Neuronal stem cell (in vitro differentiated cells): ENCODE measurements around the gene HOMER1. TPM values are rescaled to one million over a fixed set of nuclear protein-coding genes. Genes with fewer than 3 reads are reported as not detected.

Source experiments
- DNase-seq: peaks from one replicate; pipeline ENCODE4 v3.0.0-alpha.2; 2013; ENCODE audit warnings: low spot score
- H2AFZ ChIP-seq: one replicate; pipeline ENCODE4 v1.6.1; 2013; ENCODE audit warnings: mild to moderate bottlenecking, low read length, inconsistent platforms
- H2AK5ac ChIP-seq: 2 replicates; pipeline ENCODE4 v1.6.1; 2013; ENCODE audit warnings: low read depth, mild to moderate bottlenecking, inconsistent platforms, low read length, moderate library complexity, mixed read lengths
- H2BK120ac ChIP-seq: 2 replicates; pipeline ENCODE4 v1.6.1; 2013; ENCODE audit warnings: low read depth, mild to moderate bottlenecking, inconsistent platforms, low read length, moderate library complexity, mixed read lengths
- H2BK12ac ChIP-seq: one replicate; pipeline ENCODE4 v1.6.1; 2013; ENCODE audit warnings: low read length, inconsistent platforms
- H2BK15ac ChIP-seq: 2 replicates; pipeline ENCODE4 v1.6.1; 2013; ENCODE audit warnings: mild to moderate bottlenecking, low read length, inconsistent platforms, mixed read lengths
- H2BK5ac ChIP-seq: one replicate; pipeline ENCODE4 v1.6.1; 2013; ENCODE audit warnings: inconsistent platforms, mild to moderate bottlenecking, low read length, moderate library complexity
- H3K14ac ChIP-seq: one replicate; pipeline ENCODE4 v1.6.1; 2013; ENCODE audit warnings: low read length, inconsistent platforms
- H3K18ac ChIP-seq: 2 replicates; pipeline ENCODE4 v1.6.1; 2013; ENCODE audit warnings: low read length, inconsistent platforms
- H3K23ac ChIP-seq: 2 replicates; pipeline ENCODE4 v1.6.1; 2013; ENCODE audit warnings: low read depth, mild to moderate bottlenecking, mixed read lengths, low read length, inconsistent platforms; ENCODE audit not compliant: poor library complexity
- H3K27ac ChIP-seq: replicated peaks from 3 replicates; pipeline ENCODE4 v1.5.1; 2013; ENCODE audit warnings: low read length, inconsistent platforms
- H3K27me3 ChIP-seq, 3 experiments: 2 replicates each; pipeline ENCODE4 v1.6.1; 2013; ENCODE audit warnings: low read length in 3 of 3, mild to moderate bottlenecking in 2 of 3, inconsistent platforms in 1 of 3, low read depth in 1 of 3, mixed read lengths in 1 of 3, moderate library complexity in 1 of 3; ENCODE audit not compliant: control insufficient read depth in 3 of 3, insufficient read depth in 3 of 3
- H3K36me3 ChIP-seq, 2 donors: replicated peaks in 1 of 2; 2 replicates each; pipeline ENCODE4 v1.6.1; 2013; ENCODE audit warnings: low read length in 2 of 2; ENCODE audit not compliant: control insufficient read depth in 2 of 2, insufficient read depth in 2 of 2
- H3K4ac ChIP-seq: 2 replicates; pipeline ENCODE4 v1.6.1; 2013; ENCODE audit warnings: inconsistent platforms, mild to moderate bottlenecking, low read length, moderate library complexity
- H3K4me1 ChIP-seq, 2 donors: 1 replicate in 1 of 2; 2 replicates in 1 of 2; pipeline ENCODE4 v1.6.1; 2013; ENCODE audit warnings: low read length in 2 of 2, low read depth in 1 of 2; ENCODE audit not compliant: control insufficient read depth in 2 of 2, insufficient read depth in 1 of 2
- H3K4me2 ChIP-seq: one replicate; pipeline ENCODE4 v1.6.1; 2013; ENCODE audit warnings: mild to moderate bottlenecking, low read length, inconsistent platforms; ENCODE audit not compliant: insufficient read depth, poor library complexity, severe bottlenecking
- H3K4me3 ChIP-seq, 2 donors: 2 replicates each; pipeline ENCODE4 v1.5.1; 2013; ENCODE audit warnings: low read length in 2 of 2, mild to moderate bottlenecking in 2 of 2, inconsistent platforms in 1 of 2, moderate library complexity in 1 of 2
- H3K79me1 ChIP-seq: one replicate; pipeline ENCODE4 v1.6.1; 2013; ENCODE audit warnings: low read depth, mild to moderate bottlenecking, inconsistent platforms, low read length, moderate library complexity
- H3K9ac ChIP-seq: one replicate; pipeline ENCODE4 v1.6.1; 2013; ENCODE audit warnings: mild to moderate bottlenecking, low read depth, low read length, inconsistent platforms; ENCODE audit not compliant: poor library complexity
- H3K9me3 ChIP-seq, 2 donors: replicated peaks in 1 of 2; 2 replicates each; pipeline versions ENCODE3 to v1.6.1; 2013; ENCODE audit warnings: low read length in 2 of 2, mild to moderate bottlenecking in 2 of 2, inconsistent platforms in 1 of 2, low read depth in 1 of 2, mixed read lengths in 1 of 2, moderate library complexity in 1 of 2; ENCODE audit not compliant: control insufficient read depth in 2 of 2, insufficient read depth in 1 of 2
- H4K8ac ChIP-seq: one replicate; pipeline ENCODE4 v1.6.1; 2013; ENCODE audit warnings: low read depth, mild to moderate bottlenecking, inconsistent platforms, low read length, moderate library complexity
- H4K91ac ChIP-seq: one replicate; pipeline ENCODE4 v1.6.1; 2013; ENCODE audit warnings: low read length, low read depth, mild to moderate bottlenecking, inconsistent platforms; ENCODE audit not compliant: poor library complexity
- WGBS, 2 donors: extraction: QIAGEN DNeasy Blood & Tissue Kit; methylation state at CpG; one replicate each; pipeline ENCODE4 v1.1.7; 2013; ENCODE audit warnings: missing lambda C conversion rate in 2 of 2, mixed read lengths in 1 of 2; ENCODE audit not compliant: insufficient read length in 2 of 2, insufficient replicate concordance in 1 of 2; ENCODE audit errors: extremely low coverage in 2 of 2; 5-methylcytosine and 5-hydroxymethylcytosine counted together
- small RNA-seq: library from polyadenylated mRNA; stranded (forward); fragments of <200 nt; extraction: miRNeasy Mini kit (QIAGEN cat#:217004); gene quantifications from one replicate; pipeline ENCODE3, GENCODE V24; 2013; ENCODE audit not compliant: insufficient read depth

The HOMER1 gene

GRCh38 chr5:79329453-79329852, 184.5 kb downstream of the HOMER1 start:
- H2BK12ac ChIP-seq, result no peak overlapping the region
- no peak overlapping the region for H3K14ac ChIP-seq
- H3K9ac ChIP-seq, result no peak overlapping the region
- no peak overlapping the region for H2BK15ac ChIP-seq
- no peak overlapping the region for H2AK5ac ChIP-seq
- no peak overlapping the region for H3K4ac ChIP-seq
- no peak overlapping the region for H4K8ac ChIP-seq
- no peaks in the 10 kb centered on the region for H3K27me3 ChIP-seq
- no peaks in the 10 kb centered on the region for H3K79me1 ChIP-seq
- H3K18ac ChIP-seq, result no peak overlapping the region
- H3K4me1 ChIP-seq, result no peaks in the 10 kb centered on the region
- no peak overlapping the region for H3K4me3 ChIP-seq
- no peak overlapping the region for H2AFZ ChIP-seq
- H2BK120ac ChIP-seq, result no peak overlapping the region
- no peak overlapping the region for H4K91ac ChIP-seq
- H3K36me3 ChIP-seq, result no peaks in the 10 kb centered on the region
- H3K27ac ChIP-seq, result no peak overlapping the region
- H3K4me2 ChIP-seq, result no peak overlapping the region
- no peak overlapping the region for H2BK5ac ChIP-seq
- H3K23ac ChIP-seq, result no peak overlapping the region
- DNase-seq, result no peak
- no CpG with 5 or more reads among the region's 4 CpGs for WGBS, 2 donors
- H3K9me3 ChIP-seq, result no peaks in the 10 kb centered on the region

Small RNA genes lying within 50 kb of the gene (small RNA-seq; reads per million reads assigned to genes)
- not detected for gene RF00019
